HepG2 (cell line): ENCODE results near the gene CSNK1G1. TPM values are rescaled to one million over a fixed set of nuclear protein-coding genes. Genes with fewer than 3 reads are reported as not detected.

ENCODE experiments used
- ARNTL ChIP-seq: sonication (generic); formaldehyde crosslinking; IDR thresholded peaks from 2 replicates; pipeline ENCODE4 v1.4.0; 2020; ENCODE audit warnings: mild to moderate bottlenecking, missing genetic modification reagents
- MTA3 ChIP-seq: sonication (generic); formaldehyde crosslinking; IDR thresholded peaks from 2 replicates; pipeline ENCODE4 v1.4.0; 2020; ENCODE audit warnings: missing genetic modification reagents
- NFKB2 ChIP-seq: sonication (generic); formaldehyde crosslinking; IDR thresholded peaks from 2 replicates; pipeline ENCODE4 v1.4.0; 2020; ENCODE audit warnings: missing genetic modification reagents, borderline replicate concordance
- PLRG1 ChIP-seq: fragments of 450-650 bp; conservative IDR thresholded peaks from 2 replicates; pipeline ENCODE4 v1.6.1; 2016
- RXRA ChIP-seq: sonication (generic); formaldehyde crosslinking; IDR thresholded peaks from 2 replicates; pipeline ENCODE4 v1.5.1; 2020; ENCODE audit warnings: missing genetic modification reagents
- SMAD3 ChIP-seq: sonication (generic); formaldehyde crosslinking; IDR thresholded peaks from 2 replicates; pipeline ENCODE4 v1.4.0; 2020; ENCODE audit warnings: missing genetic modification reagents
- SMAD9 ChIP-seq: sonication (generic); formaldehyde crosslinking; IDR thresholded peaks from 2 replicates; pipeline ENCODE4 v1.5.1; 2020; ENCODE audit warnings: mild to moderate bottlenecking, missing genetic modification reagents
- SMYD3 ChIP-seq: sonication (generic); formaldehyde crosslinking; IDR thresholded peaks from 2 replicates; pipeline ENCODE4 v1.8.1; 2023; ENCODE audit warnings: mild to moderate bottlenecking, missing genetic modification reagents
- SNAPC2 ChIP-seq: sonication (generic); formaldehyde crosslinking; IDR thresholded peaks from 2 replicates; pipeline ENCODE4 v1.8.1; 2022; ENCODE audit warnings: mild to moderate bottlenecking, missing genetic modification reagents
- TCF7 ChIP-seq: sonication (generic); IDR thresholded peaks from 2 replicates; pipeline ENCODE4 v1.6.1; 2016; ENCODE audit warnings: antibody characterized with exemption, low read depth
- ZFP1 ChIP-seq: IDR thresholded peaks from 2 replicates; pipeline ENCODE4 v1.6.1; 2016
- ZFP82 ChIP-seq: sonication (generic); formaldehyde crosslinking; IDR thresholded peaks from 2 replicates; pipeline ENCODE4 v1.5.1; 2020; ENCODE audit warnings: mild to moderate bottlenecking, missing genetic modification reagents, borderline replicate concordance
- ZMYM3 ChIP-seq: sonication (generic); formaldehyde crosslinking; IDR thresholded peaks from 2 replicates; pipeline ENCODE4 v1.5.1; 2020; ENCODE audit warnings: mild to moderate bottlenecking, missing genetic modification reagents
- ZNF121 ChIP-seq: sonication (generic); formaldehyde crosslinking; IDR thresholded peaks from 2 replicates; pipeline ENCODE4 v1.5.0; 2020; ENCODE audit warnings: mild to moderate bottlenecking, missing genetic modification reagents
- ZNF136 ChIP-seq: sonication (generic); formaldehyde crosslinking; IDR thresholded peaks from 2 replicates; pipeline ENCODE4 v1.8.1; 2022; ENCODE audit warnings: low read depth, mild to moderate bottlenecking, moderate library complexity, missing genetic modification reagents
- ZNF556 ChIP-seq: sonication (generic); formaldehyde crosslinking; IDR thresholded peaks from 2 replicates; pipeline ENCODE4 v1.4.0; 2020; ENCODE audit warnings: mild to moderate bottlenecking, missing genetic modification reagents, borderline replicate concordance
- ZNF660 ChIP-seq: sonication (generic); formaldehyde crosslinking; IDR thresholded peaks from 2 replicates; pipeline ENCODE4 v1.5.1; 2020; ENCODE audit warnings: mild to moderate bottlenecking, low read depth, missing genetic modification reagents, borderline replicate concordance
- ZNF891 ChIP-seq: sonication (generic); formaldehyde crosslinking; IDR thresholded peaks from 2 replicates; pipeline ENCODE4 v1.5.0; 2020; ENCODE audit warnings: mild to moderate bottlenecking, missing genetic modification reagents
- polyA plus RNA-seq, 8 experiments: library from polyadenylated mRNA; depleted of rRNA in 3 of 8; stranded (reverse) in 7 of 8; unstranded in 1 of 8; fragments of >200 nt; fragmentation: Illumina TruSeq in 4 of 8; extraction: Trizol in 4 of 8; gene quantifications; 2 replicates each; pipeline versions ENCODE4 v1.2.1 to v1.2.3, GENCODE V29; 2011 to 2016; ENCODE audit warnings: low read depth in 4 of 8, missing spikeins in 1 of 8, mixed read lengths in 1 of 8; ENCODE audit not compliant: insufficient read depth in 1 of 8
- total RNA-seq, 5 experiments: library from RNA; depleted of rRNA; stranded (reverse); fragments of >200 nt; fragmentation: Illumina TruSeq; extraction: Trizol; gene quantifications; 2 replicates each; pipeline ENCODE4 v1.2.3, GENCODE V29; 2016; ENCODE audit warnings: low read depth in 1 of 5
- TF ChIP-seq, protein P1 (sequence below): sonication (generic); formaldehyde crosslinking; IDR thresholded peaks from 2 replicates; pipeline ENCODE4 v1.4.0; 2020; ENCODE audit warnings: mild to moderate bottlenecking, missing genetic modification reagents, borderline replicate concordance
- TF ChIP-seq, protein P2 (sequence below): sonication (generic); formaldehyde crosslinking; IDR thresholded peaks from 2 replicates; pipeline ENCODE4 v1.4.0; 2020; ENCODE audit warnings: mild to moderate bottlenecking, missing genetic modification reagents
- TF ChIP-seq, protein P3 (sequence below), 2 experiments: IDR thresholded peaks; 2 replicates each; pipeline ENCODE4 v1.6.1; 2011 to 2012; ENCODE audit warnings: low read length in 2 of 2, borderline replicate concordance in 1 of 2, low read depth in 1 of 2, mild to moderate bottlenecking in 1 of 2, moderate library complexity in 1 of 2
- TF ChIP-seq, protein P4 (sequence below): sonication (generic); formaldehyde crosslinking; IDR thresholded peaks from 2 replicates; pipeline ENCODE4 v1.8.0; 2022; ENCODE audit warnings: missing genetic modification reagents, low read depth, mild to moderate bottlenecking, borderline replicate concordance

CSNK1G1 gene
- total and polyA plus RNA-seq, 2 of the 13 experiments (the other 11 are each of a cell fraction or from before 2014, with no cell fraction given) = 8.5 to 12.6 TPM

DNA sequence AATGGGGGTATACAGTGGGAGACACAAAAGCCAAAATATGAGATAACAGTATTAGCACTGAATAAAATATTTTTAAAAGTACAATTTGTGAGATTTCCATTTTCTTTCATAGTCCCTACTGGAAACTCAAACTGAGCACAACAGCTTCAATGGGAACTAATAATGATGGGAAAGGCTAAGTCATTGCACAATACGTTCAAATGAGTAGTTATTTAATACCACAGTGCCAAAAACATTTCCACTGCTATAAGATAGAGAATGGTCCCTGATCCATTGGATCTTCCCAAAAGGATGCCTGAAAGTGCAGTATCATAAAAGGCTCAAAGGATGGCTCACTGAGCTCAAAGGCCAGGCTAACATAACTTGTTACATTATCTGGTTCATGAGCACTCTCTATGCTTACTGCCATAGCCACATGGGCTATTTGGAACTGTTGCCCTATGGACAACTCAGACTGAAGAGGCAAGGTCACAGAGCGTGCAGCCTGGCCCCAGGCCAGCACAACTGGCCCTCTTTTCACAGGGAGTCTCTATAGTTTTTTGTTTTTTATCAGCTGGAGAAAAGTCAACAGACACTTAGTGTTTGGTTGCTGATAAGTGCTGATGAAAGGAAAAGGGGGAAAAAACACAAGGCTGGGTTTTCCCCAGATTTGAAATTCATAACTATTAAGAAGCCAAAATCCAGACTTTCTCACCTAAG lies 139.1 kb downstream of the CSNK1G1 start (continued):
- TF ChIP-seq ZFP82 (CRISPR knock-in tag) = no peak
- TF ChIP-seq, protein P1, sequence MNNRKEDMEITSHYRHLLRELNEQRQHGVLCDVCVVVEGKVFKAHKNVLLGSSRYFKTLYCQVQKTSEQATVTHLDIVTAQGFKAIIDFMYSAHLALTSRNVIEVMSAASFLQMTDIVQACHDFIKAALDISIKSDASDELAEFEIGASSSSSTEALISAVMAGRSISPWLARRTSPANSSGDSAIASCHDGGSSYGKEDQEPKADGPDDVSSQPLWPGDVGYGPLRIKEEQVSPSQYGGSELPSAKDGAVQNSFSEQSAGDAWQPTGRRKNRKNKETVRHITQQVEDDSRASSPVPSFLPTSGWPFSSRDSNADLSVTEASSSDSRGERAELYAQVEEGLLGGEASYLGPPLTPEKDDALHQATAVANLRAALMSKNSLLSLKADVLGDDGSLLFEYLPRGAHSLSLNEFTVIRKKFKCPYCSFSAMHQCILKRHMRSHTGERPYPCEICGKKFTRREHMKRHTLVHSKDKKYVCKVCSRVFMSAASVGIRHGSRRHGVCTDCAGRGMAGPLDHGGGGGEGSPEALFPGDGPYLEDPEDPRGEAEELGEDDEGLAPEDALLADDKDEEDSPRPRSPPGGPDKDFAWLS = no peak
- TF ChIP-seq ZFP1 (CRISPR knock-in tag) = 0 out of 2 replicates have a peak, but pooled peaks have one; percentile 72
- peak; percentile 63; the same call in 1 of the 2 replicates for TF ChIP-seq SMAD3 (CRISPR knock-in tag)
- TF ChIP-seq ZNF121 (CRISPR knock-in tag) = 0 out of 2 replicates have a peak, but pooled peaks have one; percentile 11
- TF ChIP-seq, protein P2, sequence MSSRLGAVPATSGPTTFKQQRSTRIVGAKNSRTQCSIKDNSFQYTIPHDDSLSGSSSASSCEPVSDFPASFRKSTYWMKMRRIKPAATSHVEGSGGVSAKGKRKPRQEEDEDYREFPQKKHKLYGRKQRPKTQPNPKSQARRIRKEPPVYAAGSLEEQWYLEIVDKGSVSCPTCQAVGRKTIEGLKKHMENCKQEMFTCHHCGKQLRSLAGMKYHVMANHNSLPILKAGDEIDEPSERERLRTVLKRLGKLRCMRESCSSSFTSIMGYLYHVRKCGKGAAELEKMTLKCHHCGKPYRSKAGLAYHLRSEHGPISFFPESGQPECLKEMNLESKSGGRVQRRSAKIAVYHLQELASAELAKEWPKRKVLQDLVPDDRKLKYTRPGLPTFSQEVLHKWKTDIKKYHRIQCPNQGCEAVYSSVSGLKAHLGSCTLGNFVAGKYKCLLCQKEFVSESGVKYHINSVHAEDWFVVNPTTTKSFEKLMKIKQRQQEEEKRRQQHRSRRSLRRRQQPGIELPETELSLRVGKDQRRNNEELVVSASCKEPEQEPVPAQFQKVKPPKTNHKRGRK = no peak
- TF ChIP-seq, protein P3, sequence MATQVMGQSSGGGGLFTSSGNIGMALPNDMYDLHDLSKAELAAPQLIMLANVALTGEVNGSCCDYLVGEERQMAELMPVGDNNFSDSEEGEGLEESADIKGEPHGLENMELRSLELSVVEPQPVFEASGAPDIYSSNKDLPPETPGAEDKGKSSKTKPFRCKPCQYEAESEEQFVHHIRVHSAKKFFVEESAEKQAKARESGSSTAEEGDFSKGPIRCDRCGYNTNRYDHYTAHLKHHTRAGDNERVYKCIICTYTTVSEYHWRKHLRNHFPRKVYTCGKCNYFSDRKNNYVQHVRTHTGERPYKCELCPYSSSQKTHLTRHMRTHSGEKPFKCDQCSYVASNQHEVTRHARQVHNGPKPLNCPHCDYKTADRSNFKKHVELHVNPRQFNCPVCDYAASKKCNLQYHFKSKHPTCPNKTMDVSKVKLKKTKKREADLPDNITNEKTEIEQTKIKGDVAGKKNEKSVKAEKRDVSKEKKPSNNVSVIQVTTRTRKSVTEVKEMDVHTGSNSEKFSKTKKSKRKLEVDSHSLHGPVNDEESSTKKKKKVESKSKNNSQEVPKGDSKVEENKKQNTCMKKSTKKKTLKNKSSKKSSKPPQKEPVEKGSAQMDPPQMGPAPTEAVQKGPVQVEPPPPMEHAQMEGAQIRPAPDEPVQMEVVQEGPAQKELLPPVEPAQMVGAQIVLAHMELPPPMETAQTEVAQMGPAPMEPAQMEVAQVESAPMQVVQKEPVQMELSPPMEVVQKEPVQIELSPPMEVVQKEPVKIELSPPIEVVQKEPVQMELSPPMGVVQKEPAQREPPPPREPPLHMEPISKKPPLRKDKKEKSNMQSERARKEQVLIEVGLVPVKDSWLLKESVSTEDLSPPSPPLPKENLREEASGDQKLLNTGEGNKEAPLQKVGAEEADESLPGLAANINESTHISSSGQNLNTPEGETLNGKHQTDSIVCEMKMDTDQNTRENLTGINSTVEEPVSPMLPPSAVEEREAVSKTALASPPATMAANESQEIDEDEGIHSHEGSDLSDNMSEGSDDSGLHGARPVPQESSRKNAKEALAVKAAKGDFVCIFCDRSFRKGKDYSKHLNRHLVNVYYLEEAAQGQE (IDR thresholded peaks at IDR 0.05; ENCODE audit: borderline replicate concordance in 1 of 2, low read depth in 1 of 2, low read length in 2 of 2) = no peak
- TF ChIP-seq NFKB2 (CRISPR knock-in tag) = no peak
- TF ChIP-seq TCF7 = peak; percentile 86
- TF ChIP-seq ZNF556 (CRISPR knock-in tag) = peak; percentile 59; the same call in 1 of the 2 replicates
- no peak for TF ChIP-seq SMYD3
- no peak for TF ChIP-seq ZNF136 (CRISPR knock-in tag)
- peak; percentile 51; the same call in 1 of the 2 replicates for TF ChIP-seq SNAPC2
- peak; percentile 49 for TF ChIP-seq ZMYM3 (CRISPR knock-in tag)
- no peak for TF ChIP-seq SMAD9
- TF ChIP-seq, protein P4, sequence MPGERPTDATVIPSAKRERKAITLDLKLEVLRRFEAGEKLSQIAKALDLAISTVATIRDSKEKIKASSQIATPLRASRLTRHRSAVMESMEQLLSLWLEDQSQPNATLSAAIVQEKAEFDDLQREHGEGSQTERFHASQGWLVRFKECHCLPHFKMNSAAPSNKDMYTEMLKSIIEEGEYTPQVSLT (CRISPR knock-in tag) = no peak
- TF ChIP-seq MTA3 (CRISPR knock-in tag) = no peak
- peak; percentile 76; the same call in 1 of the 2 replicates for TF ChIP-seq RXRA
- TF ChIP-seq PLRG1 = no peak
- TF ChIP-seq ZNF891 = no peak
- no peak for TF ChIP-seq ZNF660 (CRISPR knock-in tag)
- TF ChIP-seq ARNTL (CRISPR knock-in tag) = 0 out of 2 replicates have a peak, but pooled peaks have one; percentile 51
